GM12891 (cell line): Measurements from ENCODE around the gene RTN3.

Experiments
- PAX5 ChIP-seq: IDR thresholded peaks from 2 replicates; pipeline ENCODE4 v1.6.1; 2011; ENCODE audit warnings: low read length, moderate library complexity, mild to moderate bottlenecking; ENCODE audit not compliant: insufficient read depth, severe bottlenecking
- POLR2A ChIP-seq: IDR thresholded peaks from 2 replicates; pipeline ENCODE4 v1.6.1; 2011; ENCODE audit warnings: low read depth, low read length, control low read depth
- POLR2AphosphoS5 ChIP-seq: IDR thresholded peaks from 2 replicates; pipeline ENCODE4 v1.6.1; 2011; ENCODE audit warnings: low read depth, low read length, control low read depth
- POU2F2 ChIP-seq: IDR thresholded peaks from 2 replicates; pipeline ENCODE4 v1.6.1; 2011; ENCODE audit warnings: low read depth, mild to moderate bottlenecking, control low read depth, low read length, moderate library complexity
- TAF1 ChIP-seq: IDR thresholded peaks from 2 replicates; pipeline ENCODE4 v1.6.1; 2011; ENCODE audit warnings: low read depth, low read length, control low read depth

- TF ChIP-seq POLR2A = no peak
- TF ChIP-seq POLR2AphosphoS5 = no peak
- no peak for TF ChIP-seq TAF1
- TF ChIP-seq PAX5 = no peak
- TF ChIP-seq POU2F2 = no peak
These were observed 38.7 kb downstream of the RTN3 start for GRCh38 chr11:63719987-63720386.
